RPMI7951 (cell line): Measurements from ENCODE around the gene RNF220. TPM values are rescaled to one million over a fixed set of nuclear protein-coding genes. Genes with fewer than 3 reads are reported as not detected.
"Not testable (repeated sequence)": the region's sequence is repeated elsewhere in the genome, so short reads cannot be mapped to it uniquely, and the experiment has no call there.

Experiments used
- DNase-seq: peaks from one replicate; pipeline ENCODE4 v3.0.0-alpha.2; 2012; ENCODE audit warnings: low read depth
- total RNA-seq: library from RNA; depleted of rRNA; stranded (reverse); fragments of >200 nt; shearing (Covaris generic); gene quantifications from 2 replicates; pipeline ENCODE4 v1.2.3, GENCODE V29; 2014

Gene RNF220
- total RNA-seq, 1 experiment from 2014 or later, result 43.1 TPM

GRCh38 chr1:44485934-44486460 lies 80.9 kb downstream of the RNF220 start:
- DNase-seq, result no peak

- DNase-seq, result peak; percentile 54
Observed at GRCh38 chr1:44489481-44489880, 84.4 kb downstream of the RNF220 start.

- no peak for DNase-seq
Observed at GRCh38 chr1:44496541-44497171, 91.6 kb downstream of the RNF220 start.

- DNase-seq, result no peak
Observed at GRCh38 chr1:44497422-44498170, 92.5 kb downstream of the RNF220 start.

- DNase-seq, result no peak
Observed at GRCh38 chr1:44499306-44499705, 94.3 kb downstream of the RNF220 start.

GRCh38 chr1:44500181-44501046 lies 95.4 kb downstream of the RNF220 start:
- DNase-seq, result no peak

- DNase-seq, result no peak
Observed at GRCh38 chr1:44501047-44501890, 96.2 kb downstream of the RNF220 start.

- not testable (repeated sequence) for DNase-seq
Observed at GRCh38 chr1:44502823-44503222, 97.8 kb downstream of the RNF220 start.

- no peak for DNase-seq
Observed at GRCh38 chr1:44503625-44504024, 98.6 kb downstream of the RNF220 start.

GRCh38 chr1:44505210-44505993 lies 100.3 kb downstream of the RNF220 start:
- DNase-seq, result peak; percentile 6

GRCh38 chr1:44507490-44508396 lies 102.7 kb downstream of the RNF220 start:
- no peak for DNase-seq

GRCh38 chr1:44508397-44508745 lies 103.3 kb downstream of the RNF220 start:
- DNase-seq, result no peak

- no peak for DNase-seq
Observed at GRCh38 chr1:44511363-44511762, 106.3 kb downstream of the RNF220 start.

GRCh38 chr1:44511769-44512168 lies 106.7 kb downstream of the RNF220 start:
- DNase-seq, result peak; percentile 7

- DNase-seq, result no peak
Observed at GRCh38 chr1:44512313-44512885, 107.3 kb downstream of the RNF220 start.

GRCh38 chr1:44513111-44513510 lies 108.1 kb downstream of the RNF220 start:
- DNase-seq, result no peak

- DNase-seq, result no peak
Observed at GRCh38 chr1:44514673-44515072, 109.6 kb downstream of the RNF220 start.

- no peak for DNase-seq
Observed at GRCh38 chr1:44515416-44515815, 110.4 kb downstream of the RNF220 start.

GRCh38 chr1:44519035-44519676 lies 114.1 kb downstream of the RNF220 start:
- DNase-seq, result no peak
